Measurements from ENCODE around the gene DTL. TPM values are rescaled to one million over a fixed set of nuclear protein-coding genes. Genes with fewer than 3 reads are reported as not detected.
"Not testable (repeated sequence)": the region's sequence is repeated elsewhere in the genome, so short reads cannot be mapped to it uniquely, and the experiment has no call there.

DTL gene
- total and polyA plus RNA-seq, 2 donors, result 0.29 to 20.7 TPM

GRCh38 chr1:212020975-212021374 lies 14.6 kb upstream of the DTL start:
- H3K36me3 ChIP-seq (ENCODE audit: insufficient read depth), result no peaks in the 10 kb centered on the region
- no peak for DNase-seq (ENCODE audit: extremely low spot score)
- no peaks in the 10 kb centered on the region for H3K4me1 ChIP-seq (ENCODE audit: insufficient read depth)
- WGBS, result 76% methylated on average over 2 of the region's 2 CpGs
- H3K4me3 ChIP-seq (ENCODE audit: low read depth, low read length), result no peak overlapping the region
- H3K27ac ChIP-seq (ENCODE audit: low read depth), result no peak overlapping the region

GRCh38 chr1:212021563-212021962 lies 14.0 kb upstream of the DTL start:
- DNase-seq (ENCODE audit: extremely low spot score), result no peak
- 94% methylated on average over 2 of the region's 2 CpGs for WGBS
- Histone ChIP-seq H3K4me1 (ENCODE audit: insufficient read depth) (no peaks in the 10 kb centered on the region), H3K36me3 (ENCODE audit: insufficient read depth) (no peaks in the 10 kb centered on the region), H3K27ac (ENCODE audit: low read depth) (no peak overlapping the region), H3K4me3 (ENCODE audit: low read depth, low read length) (no peak overlapping the region)

GRCh38 chr1:212022908-212023307 lies 12.6 kb upstream of the DTL start:
- H3K4me3 ChIP-seq (ENCODE audit: low read depth, low read length); H3K4me1 ChIP-seq (ENCODE audit: insufficient read depth); DNase-seq (ENCODE audit: extremely low spot score); H3K36me3 ChIP-seq (ENCODE audit: insufficient read depth); H3K27ac ChIP-seq (ENCODE audit: low read depth): not testable (repeated sequence)

GRCh38 chr1:212024469-212025149 lies 10.9 kb upstream of the DTL start:
- no peak overlapping the region for H3K27ac ChIP-seq (ENCODE audit: low read depth)
- H3K4me3 ChIP-seq (ENCODE audit: low read depth, low read length), result no peak overlapping the region
- no peaks in the 10 kb centered on the region for H3K36me3 ChIP-seq (ENCODE audit: insufficient read depth)
- DNase-seq (ENCODE audit: extremely low spot score), result no peak
- 94% methylated on average over 3 of the region's 3 CpGs for WGBS
- no peaks in the 10 kb centered on the region for H3K4me1 ChIP-seq (ENCODE audit: insufficient read depth)

GRCh38 chr1:212027727-212028126 lies 7.8 kb upstream of the DTL start:
- H3K36me3 ChIP-seq (ENCODE audit: insufficient read depth); H3K4me3 ChIP-seq (ENCODE audit: low read depth, low read length); DNase-seq (ENCODE audit: extremely low spot score); H3K4me1 ChIP-seq (ENCODE audit: insufficient read depth); H3K27ac ChIP-seq (ENCODE audit: low read depth): not testable (repeated sequence)
- WGBS, result 93% methylated on average over 10 of the region's 10 CpGs

GRCh38 chr1:212030936-212031528 lies 4.5 kb upstream of the DTL start:
- WGBS, result 85% methylated on average over 1 of the region's 1 CpG
- Histone ChIP-seq H3K36me3 (ENCODE audit: insufficient read depth) (no peaks in the 10 kb centered on the region), H3K4me3 (ENCODE audit: low read depth, low read length) (no peak overlapping the region), H3K27ac (ENCODE audit: low read depth) (no peak overlapping the region), H3K4me1 (ENCODE audit: insufficient read depth) (no peaks in the 10 kb centered on the region)
- no peak for DNase-seq (ENCODE audit: extremely low spot score)

- Histone ChIP-seq H3K27ac (ENCODE audit: low read depth) (peak overlapping the region; percentile 14), H3K36me3 (ENCODE audit: insufficient read depth) (no peaks in the 10 kb centered on the region), H3K4me3 (ENCODE audit: low read depth, low read length) (peak overlapping the region; percentile 27), H3K4me1 (ENCODE audit: insufficient read depth) (no peaks in the 10 kb centered on the region)
- WGBS, result 1% methylated on average over 13 of the region's 13 CpGs
- DNase-seq (ENCODE audit: extremely low spot score), result no peak
These were observed 929 bp upstream of the DTL start for GRCh38 chr1:212034516-212035122.

GRCh38 chr1:212035835-212036605 lies 472 bp downstream of the DTL start:
- WGBS, result under 1% methylated on average over 32 of the region's 32 CpGs
- H3K4me1 ChIP-seq (ENCODE audit: insufficient read depth), result no peaks in the 10 kb centered on the region
- H3K4me3 ChIP-seq (ENCODE audit: low read depth, low read length), result peak overlapping the region; percentile 17
- no peak for DNase-seq (ENCODE audit: extremely low spot score)
- H3K27ac ChIP-seq (ENCODE audit: low read depth), result no peak overlapping the region
- H3K36me3 ChIP-seq (ENCODE audit: insufficient read depth), result no peaks in the 10 kb centered on the region

GRCh38 chr1:212037900-212038299 lies 2.4 kb downstream of the DTL start:
- DNase-seq (ENCODE audit: extremely low spot score), result no peak
- Histone ChIP-seq H3K4me3 (ENCODE audit: low read depth, low read length) (no peak overlapping the region), H3K4me1 (ENCODE audit: insufficient read depth) (no peaks in the 10 kb centered on the region), H3K36me3 (ENCODE audit: insufficient read depth) (no peaks in the 10 kb centered on the region), H3K27ac (ENCODE audit: low read depth) (no peak overlapping the region)
- WGBS, result 69% methylated on average over 3 of the region's 3 CpGs

GRCh38 chr1:212039622-212040021 lies 4.1 kb downstream of the DTL start:
- Histone ChIP-seq H3K4me1 (ENCODE audit: insufficient read depth) (no peaks in the 10 kb centered on the region), H3K27ac (ENCODE audit: low read depth) (no peak overlapping the region), H3K4me3 (ENCODE audit: low read depth, low read length) (no peak overlapping the region), H3K36me3 (ENCODE audit: insufficient read depth) (no peaks in the 10 kb centered on the region)
- DNase-seq (ENCODE audit: extremely low spot score), result no peak
- 87% methylated on average over 2 of the region's 2 CpGs for WGBS

- DNase-seq (ENCODE audit: extremely low spot score), result no peak
- Histone ChIP-seq H3K27ac (ENCODE audit: low read depth) (no peak overlapping the region), H3K4me3 (ENCODE audit: low read depth, low read length) (no peak overlapping the region), H3K4me1 (ENCODE audit: insufficient read depth) (no peaks in the 10 kb centered on the region), H3K36me3 (ENCODE audit: insufficient read depth) (no peaks in the 10 kb centered on the region)
- 77% methylated on average over 5 of the region's 5 CpGs for WGBS
These were observed 5.3 kb downstream of the DTL start for GRCh38 chr1:212040629-212041412.

- H3K27ac ChIP-seq (ENCODE audit: low read depth), result no peak overlapping the region
- H3K4me3 ChIP-seq (ENCODE audit: low read depth, low read length), result no peak overlapping the region
- DNase-seq (ENCODE audit: extremely low spot score), result no peak
- H3K4me1 ChIP-seq (ENCODE audit: insufficient read depth), result no peaks in the 10 kb centered on the region
- H3K36me3 ChIP-seq (ENCODE audit: insufficient read depth), result no peaks in the 10 kb centered on the region
These were observed 6.9 kb downstream of the DTL start for GRCh38 chr1:212042436-212042835.

GRCh38 chr1:212044851-212045250 lies 9.3 kb downstream of the DTL start:
- H3K4me1 ChIP-seq (ENCODE audit: insufficient read depth), result no peaks in the 10 kb centered on the region

More at GRCh38 chr1:212044851-212045250, 9.3 kb downstream of the DTL start:
- Histone ChIP-seq H3K27ac (ENCODE audit: low read depth) (no peak overlapping the region), H3K4me3 (ENCODE audit: low read depth, low read length) (no peak overlapping the region), H3K36me3 (ENCODE audit: insufficient read depth) (no peaks in the 10 kb centered on the region)
- DNase-seq (ENCODE audit: extremely low spot score), result no peak
- 94% methylated on average over 1 of the region's 1 CpG for WGBS

Data from urinary bladder (tissue), 4 donors.